ENCODE data around the gene COL19A1. TPM values are rescaled to one million over a fixed set of nuclear protein-coding genes. Genes with fewer than 3 reads are reported as not detected.

Gene COL19A1
- total RNA-seq, 2 donors from 2014 or later, result 0.07 TPM; not detected in 1

- TF ChIP-seq CTCF (IDR thresholded peaks at IDR 0.05), result no peak
- Histone ChIP-seq H3K9me3 (no peaks in the 10 kb centered on the region), H3K27me3 (replicated peaks; ENCODE audit: insufficient read depth) (no peaks in the 10 kb centered on the region), H3K36me3 (no peaks in the 10 kb centered on the region), H3K4me3 (no peak overlapping the region), H3K27ac (no peak overlapping the region), H3K4me1 (ENCODE audit: control insufficient read depth in 1 of 2, low read depth in 2 of 2) (no peaks in the 10 kb centered on the region)
- ATAC-seq (ENCODE audit: insufficient number of reproducible peaks, low FRiP score, low read depth), result no peak
- DNase-seq (ENCODE audit: low spot score), result no peak
Observed at GRCh38 chr6:69900869-69901268, 34.5 kb downstream of the COL19A1 start.

- no peaks in the 10 kb centered on the region for H3K9me3 ChIP-seq
- ATAC-seq (ENCODE audit: insufficient number of reproducible peaks, low FRiP score, low read depth) (no peak), DNase-seq (ENCODE audit: low spot score) (no peak)
- H3K27ac ChIP-seq, result no peak overlapping the region
- no peaks in the 10 kb centered on the region for H3K4me1 ChIP-seq (ENCODE audit: control insufficient read depth in 1 of 2, low read depth in 2 of 2)
- no peak for TF ChIP-seq CTCF (IDR thresholded peaks at IDR 0.05)
- no peaks in the 10 kb centered on the region for H3K27me3 ChIP-seq (replicated peaks; ENCODE audit: insufficient read depth)
- no peak overlapping the region for H3K4me3 ChIP-seq
- no peaks in the 10 kb centered on the region for H3K36me3 ChIP-seq
Observed at GRCh38 chr6:69901361-69901760, 35.0 kb downstream of the COL19A1 start.

GRCh38 chr6:69907981-69908498 lies 41.7 kb downstream of the COL19A1 start:
- Histone ChIP-seq H3K4me1 (ENCODE audit: control insufficient read depth in 1 of 2, low read depth in 2 of 2) (peaks cover 0 to 6% of the 10 kb centered on the region in 2 donors), H3K27me3 (replicated peaks; ENCODE audit: insufficient read depth) (no peaks in the 10 kb centered on the region), H3K36me3 (no peaks in the 10 kb centered on the region), H3K4me3 (no peak overlapping the region), H3K27ac (peak overlapping the region in 1 of 2 donors; percentile 40), H3K9me3 (no peaks in the 10 kb centered on the region)
- ATAC-seq (ENCODE audit: insufficient number of reproducible peaks, low FRiP score, low read depth) (peak; percentile 19), DNase-seq (ENCODE audit: low spot score) (no peak)
- TF ChIP-seq CTCF (IDR thresholded peaks at IDR 0.05), result no peak

GRCh38 chr6:69913361-69913760 lies 47.0 kb downstream of the COL19A1 start:
- TF ChIP-seq CTCF (IDR thresholded peaks at IDR 0.05), result no peak
- H3K9me3 ChIP-seq, result no peaks in the 10 kb centered on the region
- no peak for DNase-seq (ENCODE audit: low spot score)
- ATAC-seq (ENCODE audit: insufficient number of reproducible peaks, low FRiP score, low read depth), result no peak
- H3K4me1 ChIP-seq (ENCODE audit: control insufficient read depth in 1 of 2, low read depth in 2 of 2), result no peaks in the 10 kb centered on the region
- H3K27ac ChIP-seq, result no peak overlapping the region
- no peaks in the 10 kb centered on the region for H3K27me3 ChIP-seq (replicated peaks; ENCODE audit: insufficient read depth)
- H3K4me3 ChIP-seq, result no peak overlapping the region
- no peaks in the 10 kb centered on the region for H3K36me3 ChIP-seq

- Histone ChIP-seq H3K9me3 (no peaks in the 10 kb centered on the region), H3K36me3 (no peaks in the 10 kb centered on the region), H3K4me3 (no peak overlapping the region), H3K27ac (no peak overlapping the region), H3K27me3 (replicated peaks; ENCODE audit: insufficient read depth) (no peaks in the 10 kb centered on the region), H3K4me1 (ENCODE audit: control insufficient read depth in 1 of 2, low read depth in 2 of 2) (no peaks in the 10 kb centered on the region)
- ATAC-seq (ENCODE audit: insufficient number of reproducible peaks, low FRiP score, low read depth) (no peak), DNase-seq (ENCODE audit: low spot score) (no peak)
- no peak for TF ChIP-seq CTCF (IDR thresholded peaks at IDR 0.05)
Observed at GRCh38 chr6:69914015-69914485, 47.7 kb downstream of the COL19A1 start.

Data from thoracic aorta (tissue), 2 donors.